ENCODE data around the gene ARAF. TPM values are rescaled to one million over a fixed set of nuclear protein-coding genes. Genes with fewer than 3 reads are reported as not detected.

ARAF gene
- total and polyA plus RNA-seq, 3 donors from 2014 or later, result 29.8 to 44.3 (median 34.4) TPM

DNA sequence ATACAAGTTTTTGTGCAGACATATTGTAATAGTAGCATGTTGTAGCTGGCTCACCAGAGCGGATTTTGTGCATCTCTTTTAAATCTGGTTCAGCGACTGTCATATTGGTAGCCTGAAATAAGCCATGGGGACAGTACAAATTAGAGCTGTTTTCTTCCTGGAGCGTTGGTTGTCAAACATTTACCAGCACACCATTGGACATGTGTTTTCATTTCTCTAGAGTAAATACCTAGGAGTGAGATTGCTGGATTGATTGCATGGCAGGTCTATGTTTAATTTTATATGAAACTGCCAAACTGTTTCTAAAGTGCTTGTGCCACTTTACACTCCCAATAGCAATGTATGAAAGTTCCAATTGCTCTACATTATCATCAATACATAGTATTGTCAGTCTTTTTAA lies 2.6 kb upstream of the ARAF start:
- TF ChIP-seq, protein P1, sequence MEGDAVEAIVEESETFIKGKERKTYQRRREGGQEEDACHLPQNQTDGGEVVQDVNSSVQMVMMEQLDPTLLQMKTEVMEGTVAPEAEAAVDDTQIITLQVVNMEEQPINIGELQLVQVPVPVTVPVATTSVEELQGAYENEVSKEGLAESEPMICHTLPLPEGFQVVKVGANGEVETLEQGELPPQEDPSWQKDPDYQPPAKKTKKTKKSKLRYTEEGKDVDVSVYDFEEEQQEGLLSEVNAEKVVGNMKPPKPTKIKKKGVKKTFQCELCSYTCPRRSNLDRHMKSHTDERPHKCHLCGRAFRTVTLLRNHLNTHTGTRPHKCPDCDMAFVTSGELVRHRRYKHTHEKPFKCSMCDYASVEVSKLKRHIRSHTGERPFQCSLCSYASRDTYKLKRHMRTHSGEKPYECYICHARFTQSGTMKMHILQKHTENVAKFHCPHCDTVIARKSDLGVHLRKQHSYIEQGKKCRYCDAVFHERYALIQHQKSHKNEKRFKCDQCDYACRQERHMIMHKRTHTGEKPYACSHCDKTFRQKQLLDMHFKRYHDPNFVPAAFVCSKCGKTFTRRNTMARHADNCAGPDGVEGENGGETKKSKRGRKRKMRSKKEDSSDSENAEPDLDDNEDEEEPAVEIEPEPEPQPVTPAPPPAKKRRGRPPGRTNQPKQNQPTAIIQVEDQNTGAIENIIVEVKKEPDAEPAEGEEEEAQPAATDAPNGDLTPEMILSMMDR (IDR thresholded peaks at IDR 0.05), result no peak
- no peak for TF ChIP-seq POLR2A (IDR thresholded peaks at IDR 0.05)
- WGBS, 2 donors, result 97 to 100% methylated on average over 3 of the region's 3 CpGs
- intact Hi-C loops (cut with DNase I; ENCODE audit: low total_unique reads), result no loop called here

DNA sequence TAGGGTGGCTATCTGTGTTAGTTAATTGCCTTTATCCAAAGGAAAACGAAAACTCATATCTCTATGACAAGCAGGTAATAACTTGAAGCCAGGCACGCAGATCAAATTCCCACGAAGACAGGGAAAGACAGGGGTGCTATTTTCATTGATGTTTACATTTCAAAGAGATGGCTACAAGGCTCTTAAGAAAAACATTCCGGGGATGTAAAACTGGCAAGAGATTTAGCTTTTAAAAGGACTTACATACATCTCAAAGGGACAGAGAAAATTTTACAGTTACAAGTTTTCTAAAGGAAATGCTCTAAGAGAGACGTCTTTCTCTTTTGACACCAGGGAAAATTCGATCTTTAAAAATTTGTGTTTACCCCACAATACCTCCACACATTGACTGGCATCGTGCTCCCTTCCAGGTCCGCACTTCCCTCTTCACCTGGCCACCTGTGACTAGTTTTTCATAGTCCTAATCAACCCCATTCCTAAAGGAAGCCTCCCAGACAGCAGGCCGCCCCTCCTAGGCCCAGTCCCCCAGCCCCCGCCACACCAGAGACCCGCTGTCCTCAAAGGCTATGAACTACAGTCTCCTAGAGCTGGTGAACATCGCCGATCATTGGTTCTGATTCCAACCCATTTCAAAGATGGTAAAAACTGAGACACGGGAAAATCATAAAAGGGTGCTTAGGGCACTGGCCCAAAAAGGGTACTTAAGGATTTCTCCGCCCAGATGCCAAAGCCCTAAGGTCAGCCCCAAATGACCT lies 649 bp upstream of the ARAF start:
- Histone ChIP-seq H3K4me1 (no peaks in the 10 kb centered on the region), H3K4me3 (peak overlapping the region; percentile 61 to 77), H3K9me3 (no peaks in the 10 kb centered on the region), H3K36me3 (ENCODE audit: low read depth, missing control alignments) (no peaks in the 10 kb centered on the region), H3K27ac (peak overlapping the region; percentile 97 to 98), H3K27me3 (no peaks in the 10 kb centered on the region)
- TF ChIP-seq POLR2A (IDR thresholded peaks at IDR 0.05), result no peak
- TF ChIP-seq, protein P1 (IDR thresholded peaks at IDR 0.05), result no peak
- no peak for DNase-seq
- 11 to 16% methylated on average over 14 to 15 of the region's 15 CpGs for WGBS, 2 donors
- intact Hi-C loops (cut with DNase I; ENCODE audit: low total_unique reads), result loop anchor here (10.0 kb wide), 1 partner anchor 284 kb away; no protein-coding TSS in a partner anchor

More for the DNA sequence above, 2.6 kb upstream of the ARAF start:
- no peak overlapping the region for H3K27ac ChIP-seq
- no peaks in the 10 kb centered on the region for H3K27me3 ChIP-seq
- DNase-seq, result no peak
- H3K36me3 ChIP-seq (ENCODE audit: low read depth, missing control alignments), result no peaks in the 10 kb centered on the region
- H3K4me1 ChIP-seq, result no peaks in the 10 kb centered on the region
- no peak overlapping the region for H3K4me3 ChIP-seq
- no peaks in the 10 kb centered on the region for H3K9me3 ChIP-seq

DNA sequence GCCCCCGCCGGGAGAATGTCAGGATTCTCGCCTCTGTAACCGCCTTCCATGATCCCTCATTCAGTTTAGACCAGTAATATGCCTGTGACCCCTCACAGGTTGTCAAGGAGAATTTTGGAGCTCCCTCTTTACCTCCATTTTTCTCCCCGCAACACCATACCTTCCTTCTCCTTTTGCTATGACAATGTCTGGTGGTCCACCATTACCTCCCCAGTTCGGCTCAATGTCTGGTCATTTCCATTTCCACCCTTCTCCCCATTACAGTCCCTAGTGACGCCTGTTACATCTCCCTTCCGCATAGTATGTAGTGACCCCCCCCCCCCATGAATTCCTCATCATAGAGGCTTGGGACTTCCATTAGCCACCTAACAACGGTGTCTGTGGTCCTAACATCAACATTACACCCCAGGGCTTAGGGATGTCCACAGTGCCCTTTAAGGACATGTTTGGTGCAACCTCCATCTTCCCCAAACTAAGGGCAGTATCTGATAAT lies 700 bp downstream of the ARAF start:
- 1% methylated on average over 8 to 9 of the region's 9 CpGs for WGBS, 2 donors
- intact Hi-C loops (cut with DNase I; ENCODE audit: low total_unique reads), result loop anchor here (10.0 kb wide), 1 partner anchor 283 kb away; no protein-coding TSS in a partner anchor
- H3K4me3 ChIP-seq, result peak overlapping the region; percentile 61 to 77

DNA sequence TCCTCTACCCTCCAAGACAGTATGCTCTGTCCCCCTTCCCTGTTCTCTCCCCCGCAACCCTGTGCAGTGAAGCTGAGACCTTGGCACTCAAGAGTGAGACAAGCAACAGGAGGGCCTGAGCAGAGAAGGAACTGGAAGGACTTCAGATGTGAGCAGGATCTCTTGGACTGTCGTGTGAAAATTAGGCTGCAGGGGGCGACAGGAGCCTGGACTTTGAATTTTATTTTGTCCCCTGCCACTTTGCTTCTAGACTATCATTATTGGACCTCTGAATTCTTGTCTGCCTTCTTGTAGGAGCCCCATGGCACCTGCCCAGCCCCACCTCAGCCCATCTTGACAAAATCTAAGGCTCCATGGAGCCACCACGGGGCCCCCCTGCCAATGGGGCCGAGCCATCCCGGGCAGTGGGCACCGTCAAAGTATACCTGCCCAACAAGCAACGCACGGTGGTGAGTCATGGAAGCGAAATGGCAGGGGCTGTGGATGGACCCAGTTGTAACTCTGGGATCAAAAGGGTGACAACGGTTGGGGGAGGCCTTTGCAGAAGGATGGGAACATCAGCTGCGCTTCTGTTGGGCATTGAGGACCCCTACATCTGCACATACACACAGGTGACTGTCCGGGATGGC lies 1.7 kb downstream of the ARAF start:
- intact Hi-C loops (cut with DNase I; ENCODE audit: low total_unique reads), result loop anchor here (10.0 kb wide), 1 partner anchor 282 kb away; no protein-coding TSS in a partner anchor
- H3K4me1 ChIP-seq, result no peaks in the 10 kb centered on the region
- no peaks in the 10 kb centered on the region for H3K36me3 ChIP-seq (ENCODE audit: low read depth, missing control alignments)
- DNase-seq, result peak; percentile 71
- no peak overlapping the region for H3K4me3 ChIP-seq
- H3K9me3 ChIP-seq, result no peaks in the 10 kb centered on the region
- H3K27me3 ChIP-seq, result no peaks in the 10 kb centered on the region
- peak overlapping the region; percentile 97 to 98 for H3K27ac ChIP-seq
- 60 to 71% methylated on average over 2 to 11 of the region's 13 CpGs for WGBS, 2 donors
- TF ChIP-seq, protein P1 (IDR thresholded peaks at IDR 0.05), result peak; percentile 19 to 52 (median 29)
- TF ChIP-seq POLR2A (IDR thresholded peaks at IDR 0.05), result no peak

More for the DNA sequence above, 700 bp downstream of the ARAF start:
- no peaks in the 10 kb centered on the region for H3K27me3 ChIP-seq
- no peaks in the 10 kb centered on the region for H3K9me3 ChIP-seq
- H3K27ac ChIP-seq, result peak overlapping the region; percentile 97 to 98
- no peaks in the 10 kb centered on the region for H3K36me3 ChIP-seq (ENCODE audit: low read depth, missing control alignments)
- no peak for DNase-seq
- H3K4me1 ChIP-seq, result no peaks in the 10 kb centered on the region
- no peak for TF ChIP-seq POLR2A (IDR thresholded peaks at IDR 0.05)
- TF ChIP-seq, protein P1 (IDR thresholded peaks at IDR 0.05), result no peak
